ENCODE measurements around the gene GPR31. TPM values are rescaled to one million over a fixed set of nuclear protein-coding genes. Genes with fewer than 3 reads are reported as not detected.
A peak's percentile ranks its signal among the peaks of the same experiment; 100 is the strongest.

Gene GPR31
- total RNA-seq, 1 experiment from 2014 or later = not detected

DNA sequence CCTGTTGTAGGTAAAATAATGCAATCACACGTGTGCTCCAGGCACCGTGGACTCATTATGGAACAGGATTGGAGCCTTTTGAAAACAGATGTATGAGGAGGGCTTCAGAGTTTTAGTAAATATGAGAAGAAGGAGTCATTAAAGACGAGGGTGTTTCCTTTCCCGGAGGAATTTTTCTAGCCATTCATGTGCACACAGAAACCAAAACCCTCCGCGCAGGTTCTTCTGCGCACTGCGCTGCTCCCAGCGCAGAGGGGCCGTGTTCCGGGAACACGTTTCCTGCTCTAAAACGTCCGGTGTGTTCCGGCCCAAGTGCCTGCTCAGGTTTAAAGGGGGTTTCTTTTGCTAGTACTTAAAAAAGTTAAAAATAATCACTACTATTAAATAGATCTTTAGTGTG, 11.6 kb downstream of the GPR31 start:
- in situ Hi-C loops (cut with HindIII; ENCODE audit: low pct_unique_long_range_greater_than_20kb, low sequenced_read_pairs) = no loop called here
- DNase-seq (ENCODE audit: low read depth) = no peak

DNA sequence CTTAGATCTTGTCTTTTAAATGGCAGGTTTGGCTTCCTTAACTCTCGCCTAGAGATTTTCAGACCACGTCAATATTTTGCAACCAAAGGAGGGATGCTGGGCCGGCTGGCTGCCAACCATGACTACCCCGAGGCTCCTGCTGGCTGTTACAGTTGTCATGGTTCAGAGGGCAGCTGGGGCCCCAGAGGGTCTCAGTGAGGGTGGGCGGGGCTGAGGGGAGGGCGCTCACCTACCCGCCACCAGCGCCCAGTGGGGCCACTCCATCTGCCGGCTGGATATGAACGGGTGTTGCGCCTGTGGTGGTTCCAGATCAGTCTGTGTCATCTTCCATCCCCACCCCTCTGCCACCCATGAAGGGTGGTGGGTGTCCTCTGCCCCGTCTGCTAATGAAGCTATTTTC, 12.3 kb downstream of the GPR31 start:
- in situ Hi-C loops (cut with HindIII; ENCODE audit: low pct_unique_long_range_greater_than_20kb, low sequenced_read_pairs) = no loop called here
- no peak for DNase-seq (ENCODE audit: low read depth)

DNA sequence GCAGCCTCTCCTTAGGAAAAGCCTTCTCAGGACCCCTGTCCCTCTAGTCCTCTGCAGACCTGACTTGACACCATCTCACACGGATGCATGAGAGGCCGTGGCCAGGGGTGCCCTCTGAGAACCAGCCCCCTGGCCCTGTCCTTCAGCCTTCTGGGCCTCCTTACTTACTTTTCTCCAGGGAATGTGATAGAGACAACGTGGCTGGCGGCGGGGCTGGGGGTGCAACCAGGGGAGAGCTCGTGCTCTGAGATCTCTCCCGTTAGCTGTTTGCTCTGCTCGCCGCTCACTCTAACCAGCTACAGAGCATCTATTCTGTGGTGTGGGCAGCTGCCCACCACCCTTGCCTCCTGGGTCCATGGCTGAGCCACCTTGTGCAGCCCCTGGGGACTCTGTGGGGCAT, 14.7 kb downstream of the GPR31 start:
- no peak for DNase-seq (ENCODE audit: low read depth)
- in situ Hi-C loops (cut with HindIII; ENCODE audit: low pct_unique_long_range_greater_than_20kb, low sequenced_read_pairs) = no loop called here

DNA sequence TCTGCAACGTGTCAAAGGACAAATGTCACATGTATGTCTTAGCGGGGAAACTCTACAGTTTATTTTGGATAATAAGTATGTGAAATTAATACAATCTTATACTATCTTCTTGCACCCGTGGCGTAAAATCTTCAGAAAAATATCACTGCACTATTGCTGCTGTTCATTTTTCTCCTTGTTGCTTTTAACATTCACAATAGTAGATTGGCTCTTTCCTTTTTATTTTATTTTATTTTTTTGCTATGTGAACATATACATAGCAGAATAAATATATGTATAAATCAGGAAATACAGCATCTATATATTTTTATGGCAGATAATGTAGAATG, 15.4 kb downstream of the GPR31 start:
- DNase-seq (ENCODE audit: low read depth) = no peak
- in situ Hi-C loops (cut with HindIII; ENCODE audit: low pct_unique_long_range_greater_than_20kb, low sequenced_read_pairs) = no loop called here

DNA sequence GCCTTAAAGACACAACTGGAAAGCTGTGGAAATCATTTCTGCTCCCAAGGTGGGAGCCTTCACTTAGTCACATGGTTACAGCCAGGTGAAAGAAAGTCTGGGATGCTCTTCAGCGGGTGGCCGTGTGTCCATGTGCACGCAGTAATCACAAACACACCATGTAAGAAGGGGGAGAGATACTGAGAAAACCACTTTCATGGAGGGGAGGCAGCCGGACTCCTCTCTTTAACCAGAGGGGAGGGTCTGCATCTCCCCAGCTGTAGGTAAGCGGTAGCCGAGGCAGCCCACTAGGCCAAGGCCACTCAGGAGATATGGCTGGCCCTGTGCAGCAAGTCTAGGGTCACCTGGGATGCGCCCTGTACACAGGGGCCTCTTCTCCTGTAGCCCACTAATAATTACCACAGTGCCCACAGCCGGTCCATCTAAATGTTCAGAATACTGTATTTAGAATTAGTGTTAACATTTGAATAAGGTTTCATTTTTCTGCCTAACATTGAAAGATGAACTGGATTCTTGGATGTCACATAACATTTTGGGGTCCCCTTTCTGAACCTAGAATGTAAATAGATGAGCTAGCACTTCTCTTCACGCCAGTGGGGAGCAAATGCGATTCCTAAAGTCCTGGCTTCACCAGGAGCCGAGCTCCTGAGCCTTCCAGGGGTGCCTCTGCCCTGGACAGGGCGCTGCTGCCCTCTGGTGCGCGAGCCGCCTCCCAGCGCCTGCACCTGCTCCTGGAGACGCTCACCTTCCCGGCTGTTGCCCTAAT, 15.9 kb downstream of the GPR31 start:
- in situ Hi-C loops (cut with HindIII; ENCODE audit: low pct_unique_long_range_greater_than_20kb, low sequenced_read_pairs) = no loop called here
- peak; percentile 29 for DNase-seq (ENCODE audit: low read depth)

DNA sequence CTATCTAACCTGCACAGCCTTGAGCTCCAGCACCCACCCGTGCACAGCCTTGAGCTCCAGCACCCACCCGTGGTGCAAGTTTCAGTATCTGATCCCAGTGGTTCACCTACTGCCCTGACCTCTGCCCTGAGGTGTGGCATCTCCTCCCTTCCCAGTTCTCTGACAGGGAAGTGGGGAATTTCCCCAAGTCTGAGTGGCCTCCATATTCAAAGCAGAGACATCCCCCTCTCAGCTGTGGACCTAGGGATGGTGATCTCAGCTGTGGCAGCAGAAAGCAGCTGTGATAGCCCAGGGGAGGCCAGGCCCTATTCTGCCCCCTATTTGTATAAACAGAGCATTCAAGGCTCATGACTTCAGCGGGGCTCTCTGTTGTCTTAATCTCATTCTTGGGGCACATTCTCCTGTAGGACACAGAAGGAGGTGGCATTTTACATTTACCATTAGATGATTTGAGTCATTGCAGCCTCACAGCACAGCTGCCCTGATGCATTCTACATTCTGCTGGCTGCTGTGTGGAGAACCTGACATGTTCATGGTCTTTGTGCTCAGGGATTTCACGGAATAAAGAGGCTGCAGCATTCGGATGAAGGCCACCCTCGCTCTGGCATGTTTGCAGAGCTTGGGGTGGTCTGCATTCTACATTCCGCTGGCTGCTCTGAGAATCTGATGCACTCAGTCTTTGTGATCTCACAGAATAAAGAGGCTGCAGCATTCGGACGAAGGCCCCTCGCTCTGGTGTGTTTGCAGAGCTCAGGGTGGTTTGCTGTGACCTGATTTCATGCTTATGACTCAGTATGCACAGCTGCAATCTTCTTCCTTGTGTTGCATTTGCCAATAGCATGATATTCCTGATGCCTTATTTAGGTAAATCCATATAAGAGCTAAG, 16.9 kb downstream of the GPR31 start:
- in situ Hi-C loops (cut with HindIII; ENCODE audit: low pct_unique_long_range_greater_than_20kb, low sequenced_read_pairs) = no loop called here

DNA sequence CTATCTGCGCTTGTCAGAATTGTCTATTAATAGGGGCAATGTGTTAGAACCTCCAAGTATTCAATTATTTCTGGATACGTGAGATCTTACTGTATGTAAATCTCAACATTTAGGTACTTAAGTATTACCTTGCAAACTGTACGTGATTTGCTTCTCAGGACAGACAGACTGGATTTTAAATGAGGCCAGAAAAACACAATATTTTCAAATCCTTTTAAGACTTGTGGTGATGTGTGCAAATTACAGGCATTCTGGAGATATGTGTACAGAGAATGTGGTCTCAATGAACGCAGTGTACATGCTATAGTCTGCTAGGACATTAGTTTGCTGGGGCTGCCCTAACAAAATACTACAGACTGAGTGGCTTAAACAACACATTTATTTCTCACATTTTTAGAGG, 18.0 kb downstream of the GPR31 start:
- in situ Hi-C loops (cut with HindIII; ENCODE audit: low pct_unique_long_range_greater_than_20kb, low sequenced_read_pairs) = no loop called here
- no peak for DNase-seq (ENCODE audit: low read depth)

More for the DNA sequence above, 16.9 kb downstream of the GPR31 start:
- no peak for DNase-seq (ENCODE audit: low read depth)

DNA sequence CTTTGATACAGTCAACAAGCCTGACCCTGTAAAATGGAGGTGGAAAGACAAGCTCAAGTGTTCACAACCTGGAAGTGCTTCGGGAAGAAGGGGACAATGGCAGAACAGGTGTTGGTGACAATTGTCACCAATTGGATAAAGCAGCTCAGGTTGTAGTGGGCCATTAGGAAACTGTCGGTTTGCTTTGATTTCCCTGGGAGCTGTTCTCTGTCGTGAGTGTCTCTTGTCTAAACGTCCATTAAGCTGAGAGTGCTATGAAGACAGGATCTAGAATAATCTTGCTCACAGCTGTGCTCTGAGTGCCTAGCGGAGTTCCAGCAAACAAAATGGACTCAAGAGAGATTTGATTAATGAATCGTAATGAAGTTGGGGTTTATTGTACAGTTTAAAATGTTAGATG, 19.9 kb downstream of the GPR31 start:
- no peak for DNase-seq (ENCODE audit: low read depth)
- in situ Hi-C loops (cut with HindIII; ENCODE audit: low pct_unique_long_range_greater_than_20kb, low sequenced_read_pairs) = no loop called here

DNA sequence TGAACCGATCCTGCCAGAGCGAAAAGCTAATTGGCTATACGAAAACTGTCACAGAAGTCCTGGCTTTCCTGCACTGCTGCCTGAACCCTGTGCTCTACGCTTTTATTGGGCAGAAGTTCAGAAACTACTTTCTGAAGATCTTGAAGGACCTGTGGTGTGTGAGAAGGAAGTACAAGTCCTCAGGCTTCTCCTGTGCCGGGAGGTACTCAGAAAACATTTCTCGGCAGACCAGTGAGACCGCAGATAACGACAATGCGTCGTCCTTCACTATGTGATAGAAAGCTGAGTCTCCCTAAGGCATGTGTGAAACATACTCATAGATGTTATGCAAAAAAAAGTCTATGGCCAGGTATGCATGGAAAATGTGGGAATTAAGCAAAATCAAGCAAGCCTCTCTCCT, 20.7 kb downstream of the GPR31 start:
- no peak for DNase-seq (ENCODE audit: low read depth)
- in situ Hi-C loops (cut with HindIII; ENCODE audit: low pct_unique_long_range_greater_than_20kb, low sequenced_read_pairs) = no loop called here

DNA sequence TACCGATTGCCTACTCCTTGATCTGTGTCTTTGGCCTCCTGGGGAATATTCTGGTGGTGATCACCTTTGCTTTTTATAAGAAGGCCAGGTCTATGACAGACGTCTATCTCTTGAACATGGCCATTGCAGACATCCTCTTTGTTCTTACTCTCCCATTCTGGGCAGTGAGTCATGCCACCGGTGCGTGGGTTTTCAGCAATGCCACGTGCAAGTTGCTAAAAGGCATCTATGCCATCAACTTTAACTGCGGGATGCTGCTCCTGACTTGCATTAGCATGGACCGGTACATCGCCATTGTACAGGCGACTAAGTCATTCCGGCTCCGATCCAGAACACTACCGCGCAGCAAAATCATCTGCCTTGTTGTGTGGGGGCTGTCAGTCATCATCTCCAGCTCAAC, 21.4 kb downstream of the GPR31 start:
- in situ Hi-C loops (cut with HindIII; ENCODE audit: low pct_unique_long_range_greater_than_20kb, low sequenced_read_pairs) = no loop called here
- no peak for DNase-seq (ENCODE audit: low read depth)

DNA sequence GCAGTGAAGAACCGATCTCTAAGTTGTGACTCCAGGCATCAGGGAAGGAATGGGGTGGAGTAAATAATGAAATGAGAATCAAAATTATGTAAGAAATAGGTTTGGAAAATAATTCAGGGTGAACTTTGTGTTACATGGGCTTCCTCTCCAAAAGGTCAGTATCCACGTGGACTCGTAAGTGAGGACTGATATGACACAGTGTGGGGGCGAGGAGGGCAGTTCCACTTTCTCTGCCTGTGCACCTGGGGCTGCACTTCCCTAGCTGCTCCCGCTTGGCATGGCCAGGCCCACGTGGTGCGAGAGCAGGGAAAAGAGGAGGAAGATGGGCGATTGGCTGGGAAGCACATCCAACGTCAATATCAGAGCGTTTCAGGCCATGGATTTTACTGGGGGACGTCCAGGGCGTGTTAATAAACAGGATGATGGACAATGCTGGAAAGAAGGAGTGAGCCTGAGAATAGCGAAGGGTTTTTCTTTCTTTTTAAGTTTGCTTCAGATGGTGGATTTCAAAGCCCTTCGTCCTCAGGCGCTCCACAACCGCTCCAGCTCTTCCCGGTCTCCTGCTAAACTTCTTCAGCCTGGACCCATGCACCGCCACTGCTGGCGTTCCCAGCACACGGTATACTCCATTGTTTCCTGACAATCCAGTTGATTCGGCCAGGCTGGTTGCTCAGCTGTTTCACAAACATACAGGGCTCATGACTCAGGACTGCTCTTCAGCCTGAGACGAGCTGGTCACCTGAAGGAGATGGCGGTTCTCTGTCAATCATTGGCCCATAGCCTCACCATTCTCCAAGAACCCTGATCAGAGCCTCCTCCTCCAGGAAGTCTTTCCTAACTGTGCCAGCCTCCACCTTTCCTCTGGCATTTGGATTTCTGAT, 23.1 kb downstream of the GPR31 start:
- DNase-seq (ENCODE audit: low read depth) = peak; percentile 75
- in situ Hi-C loops (cut with HindIII; ENCODE audit: low pct_unique_long_range_greater_than_20kb, low sequenced_read_pairs) = no loop called here

DNA sequence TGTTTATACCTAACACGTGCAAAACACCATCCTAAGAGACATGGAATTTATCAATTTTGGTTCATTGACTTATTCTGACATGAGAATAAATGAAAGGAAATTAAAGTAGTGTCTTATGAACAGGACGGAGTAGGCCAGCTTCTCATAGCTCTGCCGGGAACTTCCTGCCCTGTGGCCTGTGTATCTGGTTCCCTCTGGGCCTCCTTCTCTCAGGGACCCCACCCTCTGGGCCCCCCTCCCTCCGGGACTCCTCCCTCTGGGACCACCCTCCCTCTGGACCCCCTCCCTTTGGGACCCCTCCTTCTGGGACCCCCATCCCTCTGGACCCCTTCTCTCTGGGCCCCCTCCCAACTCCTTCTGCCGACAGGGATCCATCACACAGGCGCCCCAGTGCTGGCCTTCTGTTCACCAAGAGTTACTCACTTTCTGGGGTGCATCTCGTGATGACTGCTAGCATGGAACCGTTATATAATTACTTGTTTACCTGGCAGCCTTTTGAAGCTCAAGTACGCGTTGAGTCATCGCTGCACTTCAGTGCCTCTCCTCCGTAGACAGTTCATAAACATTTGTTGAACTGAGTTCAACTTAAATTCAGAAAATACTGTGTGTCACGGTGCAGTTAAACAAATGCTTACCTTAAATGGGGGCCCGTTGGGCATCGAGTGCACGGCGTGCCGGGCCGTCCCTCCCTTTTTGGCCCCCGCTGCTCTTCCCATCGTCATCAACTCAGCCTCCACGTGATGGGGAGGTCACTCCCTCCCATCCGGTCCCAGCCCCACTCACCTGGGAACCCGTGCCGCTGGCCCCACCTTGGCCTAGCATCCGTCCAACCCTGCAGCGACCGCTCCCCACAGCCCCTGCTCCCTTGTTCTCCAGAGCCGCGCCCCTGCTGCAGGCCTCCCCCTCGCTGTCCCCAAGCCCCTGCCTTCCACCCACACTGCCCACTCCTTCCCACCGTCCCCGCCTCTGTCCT, 26.8 kb downstream of the GPR31 start:
- in situ Hi-C loops (cut with HindIII; ENCODE audit: low pct_unique_long_range_greater_than_20kb, low sequenced_read_pairs) = no loop called here
- peak; percentile 91 for DNase-seq (ENCODE audit: low read depth)

DNA sequence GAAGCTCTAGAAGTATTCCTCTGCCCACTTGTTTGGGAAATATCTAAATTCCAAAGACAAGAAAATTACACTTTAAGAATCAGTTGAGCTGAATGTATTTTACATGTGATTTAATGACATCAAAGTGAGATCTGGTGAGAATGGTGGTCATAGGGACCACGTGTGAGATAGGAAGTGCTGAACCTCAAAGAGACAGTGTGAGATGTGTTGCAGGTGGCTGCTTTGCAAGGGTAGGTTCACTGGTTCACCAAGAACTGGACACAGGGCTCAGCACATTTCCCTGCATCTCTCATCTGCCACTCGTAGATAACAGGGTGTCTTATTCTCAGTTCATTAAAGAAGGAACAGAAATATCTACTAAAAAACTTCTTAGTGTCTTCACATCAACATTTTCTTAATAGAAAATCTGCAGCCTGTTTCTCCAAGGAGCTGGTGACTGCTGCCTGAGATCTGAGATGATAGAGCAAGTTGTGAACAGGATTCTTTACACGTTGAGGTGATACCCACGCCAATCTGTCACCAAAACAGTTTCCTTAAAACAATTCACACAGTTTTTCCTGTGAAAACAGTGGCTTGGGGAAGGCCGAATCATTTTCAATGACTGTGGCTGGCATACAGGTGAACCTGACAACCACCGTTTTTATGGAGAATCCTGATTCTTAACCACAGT, 27.6 kb downstream of the GPR31 start:
- in situ Hi-C loops (cut with HindIII; ENCODE audit: low pct_unique_long_range_greater_than_20kb, low sequenced_read_pairs) = no loop called here
- DNase-seq (ENCODE audit: low read depth) = no peak

DNA sequence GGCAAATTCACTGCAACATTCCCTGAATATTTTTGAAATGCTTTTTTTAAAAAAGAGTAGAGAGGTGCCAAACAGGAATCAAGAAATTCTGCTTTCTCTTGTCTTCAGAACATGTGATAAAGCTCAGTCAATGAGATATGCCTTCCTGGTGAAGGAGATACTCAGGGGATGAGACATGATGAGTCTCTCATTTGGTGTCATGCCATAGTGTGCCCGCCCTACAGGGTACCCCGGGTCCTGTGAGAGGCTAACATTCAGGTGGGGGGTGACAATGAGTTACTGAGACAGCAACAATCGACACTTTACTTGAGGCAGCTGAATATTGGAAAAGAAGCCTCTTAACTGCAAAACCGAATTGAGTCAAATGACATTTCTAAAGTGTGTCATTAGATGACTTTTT, 28.2 kb downstream of the GPR31 start:
- in situ Hi-C loops (cut with HindIII; ENCODE audit: low pct_unique_long_range_greater_than_20kb, low sequenced_read_pairs) = no loop called here
- no peak for DNase-seq (ENCODE audit: low read depth)

DNA sequence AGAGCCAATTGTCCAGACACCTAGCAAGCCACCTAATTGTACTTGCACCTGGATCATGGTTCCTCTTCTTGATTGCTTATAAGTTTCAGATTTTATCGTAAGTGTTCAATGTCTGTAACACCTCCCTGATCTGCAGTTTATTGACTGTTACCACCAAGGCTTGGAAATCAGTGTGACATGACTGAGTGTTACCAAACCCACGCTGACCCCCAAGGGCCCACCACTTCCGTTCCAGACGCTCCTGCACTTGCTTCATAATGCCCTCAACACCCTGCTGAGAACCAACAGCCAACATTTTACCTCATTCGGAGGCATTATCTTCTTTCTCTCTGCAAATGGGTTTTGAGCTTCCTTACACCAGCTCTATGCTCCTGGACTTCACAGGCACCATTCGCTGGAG, 28.6 kb downstream of the GPR31 start:
- in situ Hi-C loops (cut with HindIII; ENCODE audit: low pct_unique_long_range_greater_than_20kb, low sequenced_read_pairs) = no loop called here
- no peak for DNase-seq (ENCODE audit: low read depth)

DNA sequence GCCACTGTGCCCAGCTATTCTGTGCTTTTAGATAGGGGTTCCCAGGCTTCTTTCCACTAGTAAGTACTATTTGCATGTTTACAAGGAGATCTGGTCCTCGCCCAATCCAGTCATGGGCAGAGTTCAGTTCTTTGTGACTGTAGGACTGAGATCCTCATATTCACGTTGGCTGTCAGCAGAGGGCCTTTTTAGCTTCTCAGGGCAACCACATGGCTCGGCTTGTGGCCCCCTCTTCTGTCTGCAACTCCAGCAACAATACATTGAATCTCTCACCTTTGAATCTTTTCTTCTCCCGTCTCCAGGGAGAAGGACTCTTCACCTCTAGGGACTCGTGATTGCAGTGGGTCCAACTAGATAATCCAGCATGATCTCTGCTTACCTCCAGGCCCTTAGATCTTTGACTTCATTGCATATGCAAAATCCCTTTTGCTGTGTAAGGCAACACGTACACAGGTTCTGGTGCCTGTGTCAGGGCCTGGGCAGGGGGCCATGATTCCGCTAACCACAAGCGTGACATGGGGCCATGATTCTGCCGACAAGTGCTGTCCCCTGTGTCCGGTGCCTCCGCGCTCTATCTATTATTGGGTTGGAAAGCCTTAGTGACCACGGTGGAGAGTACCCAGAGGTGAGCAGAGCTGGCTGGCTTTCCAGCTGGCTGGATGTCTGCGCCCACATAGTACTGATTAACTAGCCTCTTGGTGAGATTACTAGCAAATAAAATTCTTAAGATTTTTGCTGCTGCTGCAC, 29.8 kb downstream of the GPR31 start:
- in situ Hi-C loops (cut with HindIII; ENCODE audit: low pct_unique_long_range_greater_than_20kb, low sequenced_read_pairs) = no loop called here
- DNase-seq (ENCODE audit: low read depth) = peak; percentile 75
